Adipocyte (in vitro differentiated cells): ENCODE results near the gene SLC28A3.
"Not testable (repeated sequence)": the region's sequence is repeated elsewhere in the genome, so short reads cannot be mapped to it uniquely, and the experiment has no call there.

Experiments used
- DNase-seq: peaks from one replicate; pipeline ENCODE4 v3.0.0-alpha.2; 2015; ENCODE audit warnings: low read depth
- H3K27me3 ChIP-seq: replicated peaks from 2 replicates; pipeline ENCODE4 v1.7.0; 2013; ENCODE audit warnings: mild to moderate bottlenecking, low read length, moderate library complexity; ENCODE audit not compliant: control insufficient read depth, insufficient read depth
- H3K36me3 ChIP-seq: 2 replicates; pipeline ENCODE4 v1.7.0; 2013; ENCODE audit warnings: low read length, mild to moderate bottlenecking, moderate library complexity; ENCODE audit not compliant: control insufficient read depth, insufficient read depth, severe bottlenecking
- H3K4me1 ChIP-seq: 2 replicates; pipeline ENCODE4 v1.7.0; 2013; ENCODE audit warnings: mild to moderate bottlenecking, low read length, moderate library complexity; ENCODE audit not compliant: control insufficient read depth, insufficient read depth
- H3K4me3 ChIP-seq: 2 replicates; pipeline ENCODE4 v1.7.0; 2013; ENCODE audit warnings: mild to moderate bottlenecking, low read length, moderate library complexity
- H3K9ac ChIP-seq: 2 replicates; pipeline ENCODE4 v1.7.0; 2013; ENCODE audit warnings: mild to moderate bottlenecking, low read length, moderate library complexity
- H3K9me3 ChIP-seq: 2 replicates; pipeline ENCODE4 v1.7.0; 2013; ENCODE audit warnings: mild to moderate bottlenecking, low read length, moderate library complexity; ENCODE audit not compliant: control insufficient read depth

Gene SLC28A3

DNA sequence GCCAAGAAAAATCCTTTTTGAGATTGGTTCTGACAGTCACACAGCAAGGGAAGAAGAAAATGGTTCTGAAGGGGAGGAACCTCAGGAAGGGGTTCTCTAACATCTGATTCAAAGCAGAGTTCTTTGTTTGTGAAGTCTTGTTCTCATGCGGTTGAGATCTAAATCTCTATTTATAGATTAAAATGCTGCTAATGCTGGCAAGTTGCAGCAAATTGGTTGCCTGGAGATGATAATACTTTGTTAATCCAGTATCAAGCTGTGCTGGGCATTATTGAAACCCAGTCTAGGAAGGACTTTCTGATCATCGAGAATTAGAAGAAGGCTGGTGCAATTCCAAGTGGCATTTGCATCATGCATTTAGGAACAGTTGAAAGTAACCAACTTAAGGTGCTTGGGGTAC, 34.0 kb upstream of the SLC28A3 start:
- Histone ChIP-seq H3K36me3 (no peaks in the 10 kb centered on the region), H3K4me3 (no peak overlapping the region), H3K27me3 (no peaks in the 10 kb centered on the region), H3K9me3 (no peaks in the 10 kb centered on the region), H3K4me1 (peaks cover 16% of the 10 kb centered on the region), H3K9ac (no peak overlapping the region)
- no peak for DNase-seq

DNA sequence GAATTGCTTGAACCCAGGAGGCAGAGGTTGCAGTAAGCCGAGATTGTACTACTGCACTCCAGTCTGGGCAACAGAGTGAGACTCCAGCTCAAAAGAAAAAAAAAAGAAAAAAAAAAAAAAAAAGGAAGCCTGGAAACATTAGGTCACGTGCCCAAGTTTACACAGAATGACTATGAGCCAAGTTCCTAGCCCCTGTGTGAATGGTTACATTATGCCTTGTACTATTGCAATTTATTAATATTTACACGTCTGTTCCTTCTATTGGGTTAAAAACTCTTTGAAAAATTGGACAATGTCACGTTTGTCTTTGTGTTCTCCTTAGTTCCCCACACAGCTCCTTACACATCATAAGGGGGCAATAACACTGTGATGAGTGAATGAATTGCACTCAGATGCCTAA, 33.5 kb upstream of the SLC28A3 start:
- H3K4me3 ChIP-seq = no peak overlapping the region
- H3K9me3 ChIP-seq = no peaks in the 10 kb centered on the region
- no peaks in the 10 kb centered on the region for H3K36me3 ChIP-seq
- H3K27me3 ChIP-seq = no peaks in the 10 kb centered on the region
- H3K9ac ChIP-seq = no peak overlapping the region
- no peak for DNase-seq
- H3K4me1 ChIP-seq = peaks cover 16% of the 10 kb centered on the region

DNA sequence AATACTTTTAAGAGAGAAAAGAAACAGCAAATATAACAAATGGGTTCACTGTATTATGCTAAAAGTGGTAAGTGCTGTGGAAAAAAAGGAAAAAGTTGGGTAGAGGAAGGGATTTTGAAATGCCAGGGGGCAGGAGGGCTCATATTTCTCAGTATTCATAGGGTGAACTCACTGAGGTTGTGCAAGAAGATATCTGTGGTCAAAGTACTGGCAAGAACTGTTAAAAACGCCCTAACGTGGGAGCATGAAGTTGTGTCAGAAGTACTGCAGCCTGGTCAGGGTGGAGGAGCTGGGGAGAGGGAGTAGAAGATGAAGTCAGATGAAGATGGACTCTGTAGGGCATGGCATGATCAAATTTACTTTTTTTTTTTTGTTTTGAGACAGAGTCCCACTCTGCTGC, 31.2 kb upstream of the SLC28A3 start:
- DNase-seq = peak; percentile 98
- peak overlapping the region; percentile 11 for H3K4me3 ChIP-seq

DNA sequence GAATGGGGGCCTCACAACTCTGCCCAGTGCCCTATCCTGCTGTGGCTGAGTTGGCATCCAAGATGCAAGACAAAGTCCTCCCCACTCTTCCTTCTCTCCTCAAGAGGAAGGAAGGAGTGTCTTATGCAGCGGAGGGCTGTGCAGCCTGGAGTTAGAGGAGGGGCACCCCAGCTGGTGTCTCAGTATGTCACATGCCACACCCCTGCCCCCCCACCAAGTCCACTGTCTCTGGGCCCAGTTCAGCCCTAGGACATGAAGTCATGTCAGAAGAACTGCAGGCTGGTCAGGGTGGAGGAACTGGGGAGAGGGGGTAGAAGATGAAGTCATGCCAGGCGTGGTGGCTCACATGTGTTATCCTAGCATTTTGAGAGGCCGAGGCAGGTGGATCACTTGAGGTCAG, 28.0 kb upstream of the SLC28A3 start:
- H3K9ac ChIP-seq = no peak overlapping the region
- H3K4me3 ChIP-seq = no peak overlapping the region
- no peaks in the 10 kb centered on the region for H3K36me3 ChIP-seq
- peaks cover 16% of the 10 kb centered on the region for H3K4me1 ChIP-seq
- H3K9me3 ChIP-seq = no peaks in the 10 kb centered on the region
- no peaks in the 10 kb centered on the region for H3K27me3 ChIP-seq
- DNase-seq = no peak

More for the DNA sequence above, 31.2 kb upstream of the SLC28A3 start:
- Histone ChIP-seq H3K9me3 (no peaks in the 10 kb centered on the region), H3K4me1 (peaks cover 16% of the 10 kb centered on the region), H3K27me3 (no peaks in the 10 kb centered on the region), H3K36me3 (no peaks in the 10 kb centered on the region), H3K9ac (peak overlapping the region; percentile 22)

DNA sequence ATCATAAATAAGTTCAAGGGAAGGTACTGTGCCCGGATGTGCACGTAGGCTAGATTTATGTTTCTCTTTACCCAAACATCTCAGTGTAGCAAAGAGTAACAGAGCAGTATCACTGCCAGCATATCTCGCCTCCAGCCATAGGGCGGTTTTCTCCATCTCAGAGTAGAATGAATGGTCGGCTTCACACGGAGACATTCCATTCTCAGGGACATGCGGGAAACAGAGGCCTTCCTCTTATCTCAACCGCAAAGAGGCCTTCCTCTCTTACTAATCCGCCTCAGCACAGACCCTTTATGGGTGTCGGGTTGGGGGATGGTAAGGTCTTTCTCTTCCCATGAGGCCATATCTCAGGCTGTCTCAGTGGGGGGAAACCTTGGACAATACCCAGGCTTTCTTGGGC, 27.2 kb upstream of the SLC28A3 start:
- not testable (repeated sequence) for H3K36me3 ChIP-seq, H3K9ac ChIP-seq, H3K27me3 ChIP-seq, H3K4me3 ChIP-seq, H3K9me3 ChIP-seq, DNase-seq
- peaks cover 16% of the 10 kb centered on the region for H3K4me1 ChIP-seq

DNA sequence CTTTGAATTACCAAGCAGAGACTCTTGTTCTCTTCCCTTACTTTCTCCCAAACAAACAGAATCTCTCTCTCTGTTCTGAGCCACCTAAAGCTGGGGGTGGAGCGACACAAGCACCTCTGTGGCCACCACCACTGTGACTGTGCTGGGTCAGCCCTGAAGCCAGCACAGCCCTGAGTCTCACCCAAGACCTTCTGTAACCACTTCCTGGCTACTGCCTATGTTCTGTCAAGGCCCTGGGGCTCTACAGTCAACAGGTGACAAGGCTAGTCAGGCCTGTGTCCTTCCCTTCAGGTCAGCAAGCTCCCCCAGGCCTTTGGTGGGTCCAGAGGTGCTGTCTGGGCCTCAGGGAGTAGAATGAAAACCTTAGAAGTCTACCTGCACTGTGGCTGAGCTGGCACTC, 26.1 kb upstream of the SLC28A3 start:
- DNase-seq = no peak
- H3K27me3 ChIP-seq = no peaks in the 10 kb centered on the region

DNA sequence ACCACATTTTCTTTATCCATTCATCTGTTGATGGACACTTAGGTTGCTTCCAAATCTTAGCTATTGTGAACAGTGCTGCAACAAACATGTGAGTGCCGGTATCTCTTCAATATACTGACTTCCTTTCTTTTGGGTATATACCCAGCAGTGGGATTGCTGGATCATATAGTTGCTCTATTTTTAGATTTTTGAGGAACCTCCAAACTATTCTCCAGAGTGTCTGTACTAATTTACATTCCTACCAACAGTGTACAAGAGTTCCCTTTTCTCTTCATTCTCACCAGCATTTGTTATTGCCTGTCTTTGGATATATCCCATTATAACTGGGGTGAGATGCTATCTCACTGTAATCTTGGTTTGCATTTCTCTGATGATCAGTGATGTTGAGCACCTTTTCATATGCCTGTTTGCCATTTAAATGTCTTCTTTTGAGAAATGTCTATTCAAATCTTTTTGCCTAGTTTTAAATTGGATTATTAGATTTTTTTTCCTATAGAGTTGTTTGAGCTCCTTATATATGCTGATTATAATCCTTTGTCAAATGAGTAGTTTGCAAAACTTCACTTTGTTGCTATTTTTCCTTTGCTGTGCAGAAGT, 24.4 kb upstream of the SLC28A3 start:
- H3K4me3 ChIP-seq, H3K36me3 ChIP-seq, H3K27me3 ChIP-seq, DNase-seq, H3K9ac ChIP-seq, H3K9me3 ChIP-seq, H3K4me1 ChIP-seq: not testable (repeated sequence)

More for the DNA sequence above, 26.1 kb upstream of the SLC28A3 start:
- H3K36me3 ChIP-seq = no peaks in the 10 kb centered on the region
- no peak overlapping the region for H3K9ac ChIP-seq
- H3K4me3 ChIP-seq = no peak overlapping the region
- H3K9me3 ChIP-seq = no peaks in the 10 kb centered on the region
- H3K4me1 ChIP-seq = peaks cover 9% of the 10 kb centered on the region

DNA sequence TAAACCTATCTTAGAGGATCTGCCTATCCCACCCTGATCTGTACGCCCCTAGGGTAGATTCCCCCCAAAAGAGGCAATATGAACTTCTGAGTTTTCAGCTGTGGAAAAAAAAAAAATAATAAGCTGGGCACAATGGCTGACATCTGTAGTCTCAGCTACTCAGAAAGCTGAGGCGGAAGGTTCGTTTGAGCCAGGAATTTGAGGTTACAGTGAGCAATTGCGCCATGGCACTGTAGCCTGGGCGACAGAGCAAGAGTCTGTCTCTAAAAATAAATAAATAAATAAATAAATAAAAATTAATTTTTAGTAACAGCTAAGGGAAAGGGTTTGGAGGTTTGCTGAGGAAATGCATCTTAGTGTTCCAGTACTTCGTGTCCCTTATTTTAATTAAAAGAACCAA, 21.1 kb upstream of the SLC28A3 start:
- no peak for DNase-seq

DNA sequence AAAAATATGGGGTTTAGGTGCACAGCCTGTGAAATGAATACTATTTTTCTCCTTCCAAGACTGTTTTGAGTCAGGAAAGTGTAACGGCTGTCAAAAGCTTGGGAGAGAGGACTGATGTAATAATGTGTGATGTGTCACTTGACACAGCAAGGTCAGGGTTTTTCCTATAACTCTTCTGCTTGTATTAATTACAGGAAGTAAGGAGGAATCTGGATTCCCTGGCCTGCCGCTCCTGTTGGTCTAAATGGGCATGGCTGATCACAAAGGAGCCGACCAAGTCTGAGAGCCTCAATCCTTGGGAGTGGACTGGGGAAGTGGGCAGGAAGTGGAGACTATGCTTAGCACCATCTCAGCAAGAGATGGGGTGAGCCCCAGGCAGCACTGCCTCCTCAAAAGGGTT, 16.7 kb upstream of the SLC28A3 start:
- H3K4me3 ChIP-seq = no peak overlapping the region
- no peaks in the 10 kb centered on the region for H3K27me3 ChIP-seq
- DNase-seq = no peak
- H3K36me3 ChIP-seq = no peaks in the 10 kb centered on the region
- H3K9ac ChIP-seq = no peak overlapping the region
- no peaks in the 10 kb centered on the region for H3K9me3 ChIP-seq
- H3K4me1 ChIP-seq = peaks cover 4% of the 10 kb centered on the region

More for the DNA sequence above, 21.1 kb upstream of the SLC28A3 start:
- H3K9me3 ChIP-seq = no peaks in the 10 kb centered on the region
- H3K27me3 ChIP-seq = no peaks in the 10 kb centered on the region
- peaks cover 4% of the 10 kb centered on the region for H3K4me1 ChIP-seq
- H3K36me3 ChIP-seq = no peaks in the 10 kb centered on the region
- H3K4me3 ChIP-seq = no peak overlapping the region
- H3K9ac ChIP-seq = no peak overlapping the region

GRCh38 chr9:84354035-84354434, 13.5 kb upstream of the SLC28A3 start:
- DNase-seq = no peak
- H3K9me3 ChIP-seq = no peaks in the 10 kb centered on the region
- no peaks in the 10 kb centered on the region for H3K36me3 ChIP-seq
- H3K4me3 ChIP-seq = no peak overlapping the region
- no peaks in the 10 kb centered on the region for H3K27me3 ChIP-seq
- H3K9ac ChIP-seq = no peak overlapping the region
- H3K4me1 ChIP-seq = peaks cover 4% of the 10 kb centered on the region

DNA sequence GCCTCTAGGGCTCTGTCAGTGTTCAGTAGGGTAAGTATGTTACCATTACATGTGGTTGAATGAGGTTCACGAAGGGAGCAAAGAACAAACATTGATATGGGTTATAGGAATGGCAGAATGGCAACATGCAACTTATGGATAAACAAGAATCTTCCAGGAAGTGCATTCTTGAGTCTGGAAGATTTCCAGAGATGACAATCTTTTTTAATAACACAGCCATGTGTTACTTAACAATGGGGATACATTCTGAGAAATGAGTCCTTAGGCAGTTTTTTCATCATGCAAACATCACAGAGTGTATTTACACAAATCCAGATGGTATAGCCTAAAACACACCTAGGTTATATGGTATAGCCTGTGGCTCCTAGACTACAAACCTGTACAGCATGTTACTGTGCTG, 9.1 kb upstream of the SLC28A3 start:
- no peaks in the 10 kb centered on the region for H3K9me3 ChIP-seq
- DNase-seq = no peak
- no peaks in the 10 kb centered on the region for H3K27me3 ChIP-seq
- H3K36me3 ChIP-seq = no peaks in the 10 kb centered on the region
- H3K4me3 ChIP-seq = no peak overlapping the region
- H3K9ac ChIP-seq = no peak overlapping the region
- H3K4me1 ChIP-seq = no peaks in the 10 kb centered on the region

GRCh38 chr9:84343111-84343521, 2.6 kb upstream of the SLC28A3 start:
- no peaks in the 10 kb centered on the region for H3K4me1 ChIP-seq
- H3K27me3 ChIP-seq = no peaks in the 10 kb centered on the region
- no peak overlapping the region for H3K4me3 ChIP-seq
- DNase-seq = peak; percentile 87
- H3K9me3 ChIP-seq = no peaks in the 10 kb centered on the region
- H3K36me3 ChIP-seq = no peaks in the 10 kb centered on the region
- H3K9ac ChIP-seq = no peak overlapping the region
